GM19438 (cell line): ENCODE data around the gene SF1.
A peak's percentile ranks its signal among the peaks of the same experiment; 100 is the strongest.
"Not testable (repeated sequence)": the region's sequence is repeated elsewhere in the genome, so short reads cannot be mapped to it uniquely, and the experiment has no call there.

ENCODE experiments used
- ATAC-seq: cut with Tn5 transposase; IDR thresholded peaks from one replicate; pipeline ENCODE4 v1.9.1; 2021; ENCODE audit warnings: low read depth; ENCODE audit not compliant: unreplicated experiment

Gene SF1, protein sequence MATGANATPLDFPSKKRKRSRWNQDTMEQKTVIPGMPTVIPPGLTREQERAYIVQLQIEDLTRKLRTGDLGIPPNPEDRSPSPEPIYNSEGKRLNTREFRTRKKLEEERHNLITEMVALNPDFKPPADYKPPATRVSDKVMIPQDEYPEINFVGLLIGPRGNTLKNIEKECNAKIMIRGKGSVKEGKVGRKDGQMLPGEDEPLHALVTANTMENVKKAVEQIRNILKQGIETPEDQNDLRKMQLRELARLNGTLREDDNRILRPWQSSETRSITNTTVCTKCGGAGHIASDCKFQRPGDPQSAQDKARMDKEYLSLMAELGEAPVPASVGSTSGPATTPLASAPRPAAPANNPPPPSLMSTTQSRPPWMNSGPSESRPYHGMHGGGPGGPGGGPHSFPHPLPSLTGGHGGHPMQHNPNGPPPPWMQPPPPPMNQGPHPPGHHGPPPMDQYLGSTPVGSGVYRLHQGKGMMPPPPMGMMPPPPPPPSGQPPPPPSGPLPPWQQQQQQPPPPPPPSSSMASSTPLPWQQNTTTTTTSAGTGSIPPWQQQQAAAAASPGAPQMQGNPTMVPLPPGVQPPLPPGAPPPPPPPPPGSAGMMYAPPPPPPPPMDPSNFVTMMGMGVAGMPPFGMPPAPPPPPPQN

DNA sequence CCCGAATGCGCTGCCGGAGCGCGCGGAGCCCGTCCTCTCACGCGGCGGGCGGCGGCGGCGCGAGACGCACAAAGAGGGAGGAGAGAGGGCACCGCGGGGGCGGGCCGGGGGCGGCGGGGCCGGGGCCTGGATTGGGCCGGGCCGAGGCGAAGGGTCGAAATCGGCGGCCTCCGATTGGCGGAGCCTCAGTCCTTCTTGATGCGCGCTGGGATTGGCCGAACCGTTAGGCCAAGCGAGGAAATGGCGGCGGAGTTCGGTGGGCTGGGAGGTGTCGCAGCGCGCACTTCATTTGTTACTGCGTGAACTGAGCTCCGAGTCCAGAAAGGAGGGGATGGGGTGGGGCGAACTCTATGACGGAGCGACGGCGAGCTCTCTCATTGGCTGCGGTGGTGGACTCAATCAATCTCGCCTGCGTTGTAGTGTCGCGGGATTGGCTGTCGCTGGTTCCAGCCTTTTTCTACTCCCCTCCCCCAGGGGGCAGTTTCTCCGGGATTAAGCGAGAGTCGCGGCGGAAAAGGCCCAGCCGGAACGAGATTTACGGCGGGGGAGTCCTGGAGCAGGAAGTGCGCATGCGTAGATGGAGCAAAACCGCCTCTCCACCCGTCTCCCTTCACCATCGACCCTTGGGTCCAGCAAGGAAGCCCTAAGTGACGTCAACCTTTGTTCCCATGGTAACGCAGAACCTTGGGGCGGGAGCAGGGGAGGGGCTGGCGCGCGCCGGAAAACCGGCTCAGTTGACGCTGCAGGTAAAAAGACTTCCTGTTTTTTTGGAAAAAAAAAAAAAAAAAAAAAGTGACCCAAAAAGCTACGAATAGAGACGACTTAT lies at the start of gene SF1:
SF1 (minus strand) TSS at position 70 of the 826 bp plus-strand sequence. CDS start 150 bp downstream, outside the sequence.
- peak; percentile 84 for ATAC-seq

DNA sequence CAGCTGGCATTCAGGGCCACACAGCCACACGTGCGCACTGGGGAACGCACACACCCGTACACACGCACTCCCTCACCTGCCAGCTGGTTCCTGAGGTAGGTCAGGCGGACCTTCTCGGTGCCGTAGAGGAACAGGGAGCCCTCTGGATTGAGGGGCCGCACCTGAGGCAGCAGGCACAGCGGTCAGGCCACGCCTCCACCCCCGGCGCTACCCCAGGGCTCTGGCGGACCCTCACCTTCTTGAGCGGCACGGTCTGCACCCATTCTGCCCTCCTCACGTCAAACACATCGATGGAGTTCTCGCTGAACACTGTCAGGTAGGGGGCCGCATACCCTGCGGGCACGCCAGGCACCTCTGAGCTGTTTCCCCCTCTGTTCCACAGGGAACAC lies 49.1 kb upstream of the SF1 start:
- no peak for ATAC-seq

DNA sequence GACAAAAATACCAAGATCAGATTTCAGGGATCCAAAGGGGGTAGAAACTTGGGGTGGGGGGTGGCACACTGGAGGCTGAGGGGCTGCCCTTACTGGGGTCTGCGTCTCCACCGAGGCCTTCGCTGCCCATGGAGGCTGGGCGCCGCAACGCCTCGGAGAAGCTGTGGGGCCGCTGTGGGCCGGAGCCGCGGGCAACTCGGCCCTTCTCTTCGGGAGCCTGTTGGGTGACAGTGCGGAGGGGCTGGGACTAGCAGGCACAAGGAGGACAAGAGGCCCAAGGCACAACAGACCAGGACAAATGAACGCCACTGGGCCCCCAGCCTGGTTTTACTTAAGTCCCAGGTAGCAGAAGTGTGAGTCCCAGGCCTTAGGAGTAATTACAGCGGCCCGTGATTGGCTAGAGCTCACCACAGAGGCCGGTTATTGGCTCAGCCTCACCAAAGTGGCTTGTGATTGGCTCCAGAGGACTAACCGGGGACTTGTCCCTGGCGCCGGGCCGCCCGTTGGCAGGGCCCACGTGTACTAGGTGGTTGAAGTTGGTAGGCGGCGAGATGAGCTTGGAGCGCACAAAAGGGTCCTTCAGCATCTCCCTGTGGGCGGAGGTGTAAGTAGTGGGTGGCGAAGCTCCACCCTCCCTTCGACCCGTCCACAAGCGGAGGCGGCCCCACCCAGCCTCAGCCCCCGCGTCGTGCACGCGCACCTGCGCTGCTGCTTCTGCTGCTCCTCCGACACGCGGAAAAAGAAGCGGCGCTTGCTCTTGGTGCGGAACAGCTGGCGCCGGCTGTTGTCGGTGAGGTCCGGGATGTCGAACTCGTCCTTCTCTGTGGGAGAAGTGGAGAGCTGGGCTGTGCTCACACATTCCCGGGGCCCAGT lies 48.5 kb upstream of the SF1 start:
- ATAC-seq: no peak

DNA sequence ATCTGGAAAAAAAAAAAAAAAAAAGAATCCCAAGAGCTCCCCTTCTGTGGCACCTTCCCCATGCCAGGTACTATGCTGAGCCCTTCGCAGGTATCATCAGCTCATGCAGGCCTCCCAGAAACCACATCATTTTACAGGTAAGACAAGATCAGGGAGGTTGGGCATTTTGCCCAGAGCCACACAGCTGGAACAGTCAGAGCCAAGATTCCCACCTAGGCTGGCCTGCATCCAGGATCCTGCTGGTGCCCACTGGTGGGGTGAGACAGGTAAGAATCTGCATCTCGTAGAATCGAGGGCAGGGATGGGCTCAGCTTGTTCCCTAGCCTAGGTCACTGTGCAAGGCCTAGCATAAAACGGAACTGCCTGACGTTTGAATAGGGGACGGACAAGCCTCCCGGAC lies 47.7 kb upstream of the SF1 start:
- ATAC-seq: no peak

DNA sequence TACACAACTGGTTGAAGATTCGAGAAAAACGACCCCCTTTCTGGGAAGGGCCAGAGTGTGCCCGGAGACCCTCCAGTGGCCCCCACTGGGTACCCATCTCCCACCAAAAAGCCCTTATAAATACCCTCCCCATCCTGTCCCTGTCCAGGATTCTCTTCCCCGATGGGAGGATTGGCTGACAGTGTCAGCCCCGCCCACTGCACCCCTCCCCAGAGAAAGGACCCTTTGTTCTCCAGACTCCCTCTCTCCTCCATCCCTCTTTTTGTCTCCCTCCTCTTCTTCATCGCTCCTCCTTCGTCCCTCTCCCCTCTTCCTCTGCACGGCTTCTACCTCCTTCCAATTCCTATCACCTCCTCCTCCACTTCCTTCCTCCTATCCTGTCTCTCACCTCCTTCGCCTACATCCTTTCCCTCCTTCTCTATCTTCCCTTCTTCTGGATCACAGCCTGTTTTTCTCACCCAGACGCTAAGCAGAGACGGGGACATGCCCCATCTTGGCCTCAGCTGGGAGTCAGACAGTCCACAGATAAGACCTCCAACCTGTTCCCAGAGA lies 45.3 kb upstream of the SF1 start:
- no peak for ATAC-seq

DNA sequence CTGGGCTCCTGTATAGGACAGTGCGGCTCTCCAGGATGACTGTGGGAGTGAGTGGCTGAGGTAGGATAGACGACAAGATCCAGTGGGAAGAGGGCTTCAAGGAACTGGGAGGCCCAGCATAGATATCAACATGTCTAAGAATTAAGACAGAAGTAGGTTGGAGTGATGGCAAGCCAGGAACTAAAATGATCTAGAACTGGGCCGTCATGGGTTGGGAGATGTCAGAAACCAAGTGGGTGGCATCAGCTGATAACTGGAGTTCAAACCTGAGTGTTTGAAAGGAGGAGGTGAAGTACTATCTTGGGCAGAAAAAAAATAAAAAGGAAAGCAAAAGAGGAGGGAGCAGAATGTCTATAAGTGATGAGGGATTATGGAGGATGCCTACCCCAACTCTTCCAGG lies 39.1 kb upstream of the SF1 start:
- ATAC-seq: no peak

DNA sequence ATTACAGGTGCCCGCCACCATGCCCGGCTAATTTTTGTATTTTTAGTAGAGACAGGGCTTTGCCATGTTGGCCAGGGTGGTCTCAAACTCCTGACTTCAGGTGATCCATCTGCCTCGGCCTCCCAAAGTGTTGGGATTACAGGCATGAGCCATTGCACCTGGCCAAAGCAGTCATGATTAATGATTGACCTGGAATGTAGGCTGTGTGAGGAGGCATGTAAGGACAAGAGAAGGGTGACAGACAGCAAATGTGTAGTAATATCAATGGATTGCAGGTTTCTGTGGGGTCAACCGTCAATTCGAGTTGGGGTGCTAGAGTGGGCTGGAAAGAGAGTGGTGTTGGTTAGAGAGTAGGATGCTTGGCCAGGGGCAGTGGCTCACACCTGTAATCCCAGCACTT lies 37.1 kb upstream of the SF1 start:
- ATAC-seq: not testable (repeated sequence)

DNA sequence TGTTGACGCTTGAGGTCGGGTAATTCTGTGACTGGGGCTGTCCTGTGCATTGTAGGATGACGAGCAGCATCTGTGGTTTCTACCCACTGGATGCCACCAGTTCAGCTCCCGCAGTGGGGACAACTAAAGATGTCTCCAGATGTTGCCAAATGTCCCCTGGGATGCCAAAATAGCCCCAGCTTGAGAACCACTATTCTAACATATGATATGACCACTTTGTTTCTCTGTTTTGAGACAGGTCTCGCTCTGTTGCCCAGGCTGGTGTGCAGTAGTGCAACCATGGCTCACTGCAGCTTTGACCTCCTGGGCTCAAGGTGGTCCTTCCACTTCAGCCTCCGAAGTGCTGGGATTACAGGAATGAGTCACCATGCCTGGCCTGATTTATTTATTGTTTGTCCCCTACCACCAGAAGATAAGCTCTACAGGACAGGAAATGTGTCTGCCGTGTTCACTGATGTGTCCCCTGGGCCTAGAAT lies 36.4 kb upstream of the SF1 start:
- peak; percentile 59 for ATAC-seq

DNA sequence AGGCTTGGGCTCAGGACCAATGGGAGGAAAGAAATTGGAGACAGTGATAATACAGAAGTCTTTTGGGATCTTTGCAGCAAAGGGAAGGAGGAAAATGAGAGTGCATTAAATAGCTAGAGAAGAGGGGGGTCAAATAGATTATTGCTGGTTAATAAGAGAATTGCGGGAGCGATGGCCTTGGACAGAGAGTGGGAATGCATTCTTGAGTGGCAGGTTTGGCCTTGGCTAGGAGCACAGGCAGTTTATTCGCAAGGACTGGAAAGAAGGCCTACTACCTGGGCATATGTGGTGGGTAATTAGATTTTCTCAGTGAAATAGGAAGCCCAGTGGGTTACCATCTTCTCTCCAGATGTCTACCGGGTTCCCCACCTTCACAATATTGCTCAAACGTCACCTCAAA lies 35.5 kb upstream of the SF1 start:
- no peak for ATAC-seq

DNA sequence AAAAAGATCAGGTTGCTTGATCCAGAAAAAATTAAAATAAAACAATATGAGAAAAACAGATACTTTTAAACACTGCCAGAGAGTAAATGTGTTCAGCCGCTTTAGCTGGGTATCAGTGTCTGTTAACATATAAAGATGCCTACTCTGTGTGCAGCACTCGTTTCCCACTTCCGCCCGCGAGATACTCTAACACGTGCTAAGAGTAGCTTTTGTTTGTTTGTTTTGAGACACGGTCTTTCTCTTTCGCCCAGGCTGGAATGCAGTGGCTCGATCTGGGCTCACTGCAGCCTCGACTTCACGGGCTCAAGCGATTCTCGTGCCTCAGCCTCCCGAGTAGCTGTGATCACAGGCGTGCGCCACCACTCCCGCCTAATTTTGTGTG lies 32.5 kb upstream of the SF1 start:
- ATAC-seq: peak; percentile 6

DNA sequence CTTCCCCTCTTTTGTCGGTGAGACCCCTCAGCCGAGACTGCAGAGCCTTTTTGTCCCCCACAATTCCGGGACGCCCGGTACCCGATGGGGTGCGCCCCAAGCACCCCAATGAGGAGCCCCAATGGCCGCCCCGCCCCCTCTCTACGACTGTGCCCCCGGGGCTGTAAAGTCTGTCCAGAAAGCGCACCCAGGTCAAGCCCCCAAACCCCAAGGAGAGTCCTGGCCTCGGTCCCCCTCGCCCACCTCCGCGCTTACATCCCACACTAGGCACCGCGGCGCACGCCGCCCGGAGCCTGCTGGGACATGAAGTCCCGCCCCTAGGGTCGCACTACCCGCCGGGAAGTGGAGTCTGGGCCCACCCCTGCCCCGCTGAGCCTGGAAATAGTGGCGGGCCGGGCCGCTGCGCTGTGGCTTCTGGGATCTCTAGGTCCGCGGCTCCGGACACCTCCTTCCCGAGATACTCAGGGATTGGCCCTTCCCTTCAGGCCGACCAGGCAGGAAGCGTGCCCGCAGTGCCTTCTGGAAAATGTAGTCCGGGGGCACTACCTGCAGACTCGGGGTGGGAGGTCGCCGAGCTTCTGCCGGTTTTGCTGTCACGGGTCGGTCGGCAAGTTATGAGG lies 32.0 kb upstream of the SF1 start, which contains the start of gene MEN1:
MEN1 (minus strand) TSS at position 281 of the 620 bp plus-strand sequence. CDS start 442 bp downstream, outside the sequence.
- ATAC-seq: peak; percentile 57

DNA sequence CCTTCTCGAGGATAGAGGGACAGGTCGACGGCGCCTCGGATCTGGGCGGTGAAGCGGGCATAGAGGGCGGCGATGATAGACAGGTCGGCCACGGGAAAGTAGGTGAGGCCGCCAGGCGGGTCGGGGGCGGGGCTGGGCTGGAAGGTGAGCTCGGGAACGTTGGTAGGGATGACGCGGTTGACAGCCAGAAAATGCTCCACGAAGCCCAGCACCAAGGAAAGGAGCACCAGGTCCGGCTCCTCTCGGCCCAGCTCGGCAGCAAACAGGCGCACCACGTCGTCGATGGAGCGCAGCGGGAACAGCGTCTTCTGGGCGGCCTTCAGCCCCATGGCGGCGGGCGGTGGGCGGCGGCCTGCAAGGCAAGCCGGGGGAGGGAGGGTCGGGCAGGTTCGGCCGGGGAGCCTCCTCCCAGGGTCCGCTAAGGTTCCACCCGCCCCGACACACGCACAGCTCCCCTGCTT lies 31.5 kb upstream of the SF1 start:
- ATAC-seq: no peak

DNA sequence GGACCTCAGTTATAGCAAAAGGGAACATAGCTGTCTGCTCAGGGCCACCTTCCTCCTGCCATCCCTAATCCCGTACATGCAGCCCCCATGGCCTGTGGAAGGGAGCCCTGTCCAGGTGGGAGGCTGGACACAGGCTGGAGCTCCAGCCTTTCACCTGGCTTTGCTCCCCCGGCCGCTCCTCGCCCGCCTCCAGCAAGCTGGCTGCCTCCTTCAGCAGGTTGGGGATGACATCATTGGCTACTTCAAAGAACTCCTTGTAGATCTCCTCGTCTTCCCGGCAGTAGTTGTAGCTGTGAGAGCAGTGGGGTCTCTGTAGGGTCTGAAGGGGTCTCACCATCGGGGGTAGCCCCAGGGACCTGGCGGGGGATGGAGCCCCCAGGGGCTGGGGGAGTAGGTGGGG lies 27.1 kb upstream of the SF1 start:
- no peak for ATAC-seq

DNA sequence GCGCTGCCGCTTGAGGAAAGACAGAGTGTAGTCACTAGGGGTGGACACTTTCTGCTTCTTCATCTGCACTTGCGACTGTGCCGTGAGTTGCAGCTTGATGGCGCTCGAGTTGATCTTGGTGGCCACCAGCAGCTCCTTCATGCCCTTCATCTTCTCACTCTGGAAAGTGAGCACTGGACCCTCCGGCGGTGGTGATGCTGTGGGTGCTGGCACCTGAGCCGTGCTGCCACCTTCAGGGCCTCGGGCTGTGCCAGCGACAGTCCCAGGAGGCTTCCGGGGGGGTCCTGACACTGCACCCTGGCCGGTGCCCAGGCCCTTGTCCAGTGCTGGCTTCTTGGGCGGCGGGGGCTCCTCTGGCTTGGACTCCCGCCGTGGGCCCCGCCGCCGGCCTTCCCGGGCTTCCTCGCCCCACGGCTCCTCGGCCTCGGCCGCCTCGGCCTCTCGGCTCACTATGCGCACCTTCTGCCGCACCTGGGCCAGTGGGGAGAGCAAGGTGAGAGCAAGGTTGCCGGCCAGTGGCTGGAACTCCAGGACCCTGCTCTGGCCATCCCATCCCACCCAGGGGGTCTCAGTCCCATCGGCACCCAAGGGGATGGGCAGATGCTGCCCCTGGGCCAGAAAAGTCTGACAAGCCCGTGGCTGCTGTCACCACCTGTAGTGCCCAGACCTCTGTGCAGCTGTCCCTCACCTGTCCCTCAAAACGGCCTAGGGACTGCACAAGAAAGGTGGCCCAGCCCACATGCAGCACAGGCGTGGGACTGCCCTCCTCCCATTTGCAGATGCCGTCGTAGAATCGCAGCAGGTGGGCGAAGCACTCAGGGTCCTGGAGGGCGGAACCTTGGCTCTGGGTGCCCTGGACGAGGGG lies 26.2 kb upstream of the SF1 start:
- ATAC-seq: no peak

DNA sequence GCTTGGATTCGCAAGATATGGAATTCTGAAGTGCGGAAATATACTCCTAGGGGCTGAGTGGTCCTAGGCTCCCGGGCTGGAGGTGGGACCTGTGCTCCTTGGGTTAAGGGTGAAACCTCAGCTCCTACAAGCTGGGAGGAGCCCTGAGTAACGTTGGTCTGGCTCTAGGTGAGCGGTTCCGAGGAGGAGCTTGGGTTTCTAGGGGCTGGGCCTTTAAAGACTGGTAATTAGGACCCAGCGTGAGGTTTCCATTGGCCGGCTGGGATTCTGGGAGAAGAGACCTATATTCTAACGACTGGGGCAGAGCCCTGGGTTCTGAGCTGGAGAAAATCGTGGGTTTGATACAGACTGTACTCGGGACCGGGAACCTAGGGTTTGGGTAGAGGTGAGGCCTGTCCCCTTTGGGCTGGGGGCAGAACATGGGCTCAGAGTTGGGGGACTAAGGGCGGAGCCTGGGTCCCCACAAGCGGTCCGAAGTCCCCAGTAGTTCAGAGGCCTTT lies 25.6 kb upstream of the SF1 start:
- ATAC-seq: no peak

DNA sequence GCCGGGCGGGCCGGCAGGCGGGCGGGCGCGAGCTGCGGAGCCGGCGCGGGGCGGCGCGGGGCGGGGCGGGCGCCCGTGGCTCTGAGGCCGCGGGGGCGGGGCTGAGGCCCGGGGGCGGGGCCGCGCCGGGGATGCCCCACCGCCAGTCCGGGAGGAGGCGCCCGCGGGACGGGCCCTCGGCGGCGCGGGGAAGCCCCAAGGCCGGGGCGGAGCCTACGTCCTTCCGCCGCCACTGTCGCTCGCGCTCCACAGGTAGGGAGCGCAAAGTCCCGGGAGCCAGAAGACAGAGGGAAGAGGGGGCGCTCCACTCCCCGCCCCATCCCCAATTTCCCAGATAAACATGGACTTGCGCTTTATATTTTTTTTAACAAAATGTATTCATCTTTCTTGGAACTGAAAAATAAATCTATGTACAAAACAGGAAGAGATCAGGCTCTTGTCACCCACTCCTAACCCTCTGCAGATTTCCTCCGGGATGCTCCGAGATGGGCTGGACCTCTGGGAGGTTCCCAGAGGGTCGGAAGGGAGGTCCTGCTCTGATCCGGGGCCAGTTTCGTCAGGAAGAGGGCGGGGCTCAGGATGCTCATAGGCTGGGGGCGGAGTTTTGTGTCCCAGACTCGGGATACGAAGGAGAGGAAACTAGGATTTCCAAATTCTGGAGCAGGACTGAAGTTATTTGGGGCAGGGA lies 25.0 kb upstream of the SF1 start, which contains the start of gene MAP4K2:
MAP4K2 (minus strand) TSS at position 57 of the 688 bp plus-strand sequence. CDS start 65 bp downstream, outside the sequence.
- ATAC-seq: peak; percentile 43

DNA sequence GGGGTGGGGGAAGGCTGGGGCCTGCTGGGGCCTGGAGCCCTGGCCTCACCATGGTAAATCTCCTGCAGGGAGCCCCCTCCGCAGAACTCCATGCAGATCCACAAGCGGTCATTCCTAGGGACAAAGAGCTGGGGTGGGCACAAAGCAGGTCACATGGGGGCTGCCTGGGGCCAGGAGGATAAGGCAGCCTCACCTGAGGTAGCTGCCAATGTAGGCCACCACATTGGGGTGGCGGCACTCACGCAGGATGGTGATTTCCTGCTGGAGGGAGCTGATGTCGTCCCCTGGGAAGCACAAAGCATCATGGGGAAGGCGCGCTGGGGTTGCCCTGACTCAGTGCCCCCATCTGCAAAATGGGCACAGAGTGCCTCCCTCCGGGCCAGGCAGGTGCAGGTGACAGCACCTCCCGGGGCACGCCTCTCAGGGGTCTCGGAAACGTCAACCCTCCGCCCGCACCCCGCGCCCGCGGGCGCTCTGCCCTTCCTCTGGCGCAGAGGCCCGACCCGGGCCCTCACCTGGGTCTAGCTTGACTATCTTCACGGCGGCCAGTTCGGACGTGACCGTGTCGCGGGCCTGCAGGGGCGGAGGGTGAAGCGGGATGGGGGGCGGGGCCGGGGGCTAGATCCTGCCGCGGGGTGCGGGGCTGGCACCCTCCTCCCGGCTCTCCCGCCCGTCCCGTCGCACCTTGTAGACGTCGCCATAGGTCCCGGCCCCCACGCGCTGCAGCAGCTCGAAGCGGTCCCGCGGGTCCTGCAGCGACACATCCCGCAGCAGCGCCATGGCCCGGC lies 24.2 kb upstream of the SF1 start:
- peak; percentile 14 for ATAC-seq
